Transverse colon (tissue), 4 donors: ENCODE measurements around the gene DYNC2H1. TPM values are rescaled to one million over a fixed set of nuclear protein-coding genes. Genes with fewer than 3 reads are reported as not detected.

ENCODE experiments used
- DNase-seq: peaks from one replicate; pipeline ENCODE4 v3.0.0-alpha.2; 2019
- H3K27ac ChIP-seq, 4 donors: fragments of 200-600 bp; sonication (generic); 2 replicates each; pipeline ENCODE4 v1.5.1; 2016 to 2018; ENCODE audit warnings: inconsistent platforms in 4 of 4
- H3K27me3 ChIP-seq: fragments of 200-600 bp; sonication (generic); 2 replicates; pipeline ENCODE4 v1.5.1; 2017; ENCODE audit warnings: inconsistent platforms
- H3K36me3 ChIP-seq, 4 donors: fragments of 200-600 bp; sonication (generic); 2 replicates each; pipeline ENCODE4 v1.5.1; 2017 to 2019; ENCODE audit warnings: inconsistent platforms in 4 of 4
- H3K4me1 ChIP-seq, 4 donors: fragments of 200-600 bp; sonication (generic); 2 replicates each; pipeline ENCODE4 v1.5.1; 2017 to 2020; ENCODE audit warnings: inconsistent platforms in 4 of 4
- H3K4me3 ChIP-seq, 4 donors: fragments of 200-600 bp; sonication (generic); 1 replicate in 1 of 4; 2 replicates in 3 of 4; pipeline versions ENCODE4 v1.5.1 to v1.6.1; 2017 to 2019; ENCODE audit warnings: inconsistent platforms in 4 of 4
- H3K9me3 ChIP-seq, 2 donors: fragments of 200-600 bp; sonication (generic); 2 replicates each; pipeline ENCODE4 v1.5.1; 2017 to 2019; ENCODE audit warnings: inconsistent platforms in 2 of 2
- EP300 ChIP-seq: sonication (generic); formaldehyde crosslinking; IDR thresholded peaks from one replicate; pipeline ENCODE4 v1.6.1; 2017; ENCODE audit warnings: antibody characterized with exemption, low read depth
- POLR2A ChIP-seq: fragments of 450-650 bp; IDR thresholded peaks from one replicate; pipeline ENCODE4 v1.6.1; 2016; ENCODE audit warnings: antibody characterized with exemption, mild to moderate bottlenecking, moderate library complexity
- POLR2AphosphoS5 ChIP-seq, 3 donors: sonication (generic); formaldehyde crosslinking; IDR thresholded peaks; one replicate each; pipeline ENCODE4 v1.6.1; 2016; ENCODE audit warnings: antibody characterized with exemption in 3 of 3
- WGBS, 2 donors: methylation state at CpG; one replicate each; pipeline ENCODE4 v1.1.5; 2018; ENCODE audit warnings: low coverage in 1 of 2; 5-methylcytosine and 5-hydroxymethylcytosine counted together
- in situ Hi-C, 4 donors: fragments of 200-750 bp; cut with MboI; loops; one replicate each; pipeline versions ENCODE4 v1.15.0 to v1.15.1; 2017; ENCODE audit warnings: low sequenced_read_pairs in 3 of 4, low pct_ligation_motif_present in 1 of 4, low pct_unique_long_range_greater_than_20kb in 1 of 4
- intact Hi-C: fragments of 100-400 bp; cut with DNase I; formaldehyde crosslinking; loops from one replicate; pipeline ENCODE4 v1.15.1; 2023; ENCODE audit warnings: low total_unique reads
- total RNA-seq, 4 donors: library from RNA; depleted of rRNA; stranded (reverse); fragments of >200 nt; gene quantifications; one replicate each; pipeline ENCODE4 v1.1.0, GENCODE V29; 2016
- TF ChIP-seq, protein P1 (sequence below), 5 experiments: fragments of 200-600 bp in 3 of 5; fragments of 450-650 bp in 2 of 5; sonication (generic) in 3 of 5; IDR thresholded peaks; 1 replicate in 2 of 5; 2 replicates in 3 of 5; pipeline ENCODE4 v1.5.1; 2016 to 2017; ENCODE audit warnings: antibody characterized with exemption in 5 of 5, inconsistent platforms in 3 of 5, mild to moderate bottlenecking in 2 of 5, moderate library complexity in 1 of 5

The DYNC2H1 gene, protein sequence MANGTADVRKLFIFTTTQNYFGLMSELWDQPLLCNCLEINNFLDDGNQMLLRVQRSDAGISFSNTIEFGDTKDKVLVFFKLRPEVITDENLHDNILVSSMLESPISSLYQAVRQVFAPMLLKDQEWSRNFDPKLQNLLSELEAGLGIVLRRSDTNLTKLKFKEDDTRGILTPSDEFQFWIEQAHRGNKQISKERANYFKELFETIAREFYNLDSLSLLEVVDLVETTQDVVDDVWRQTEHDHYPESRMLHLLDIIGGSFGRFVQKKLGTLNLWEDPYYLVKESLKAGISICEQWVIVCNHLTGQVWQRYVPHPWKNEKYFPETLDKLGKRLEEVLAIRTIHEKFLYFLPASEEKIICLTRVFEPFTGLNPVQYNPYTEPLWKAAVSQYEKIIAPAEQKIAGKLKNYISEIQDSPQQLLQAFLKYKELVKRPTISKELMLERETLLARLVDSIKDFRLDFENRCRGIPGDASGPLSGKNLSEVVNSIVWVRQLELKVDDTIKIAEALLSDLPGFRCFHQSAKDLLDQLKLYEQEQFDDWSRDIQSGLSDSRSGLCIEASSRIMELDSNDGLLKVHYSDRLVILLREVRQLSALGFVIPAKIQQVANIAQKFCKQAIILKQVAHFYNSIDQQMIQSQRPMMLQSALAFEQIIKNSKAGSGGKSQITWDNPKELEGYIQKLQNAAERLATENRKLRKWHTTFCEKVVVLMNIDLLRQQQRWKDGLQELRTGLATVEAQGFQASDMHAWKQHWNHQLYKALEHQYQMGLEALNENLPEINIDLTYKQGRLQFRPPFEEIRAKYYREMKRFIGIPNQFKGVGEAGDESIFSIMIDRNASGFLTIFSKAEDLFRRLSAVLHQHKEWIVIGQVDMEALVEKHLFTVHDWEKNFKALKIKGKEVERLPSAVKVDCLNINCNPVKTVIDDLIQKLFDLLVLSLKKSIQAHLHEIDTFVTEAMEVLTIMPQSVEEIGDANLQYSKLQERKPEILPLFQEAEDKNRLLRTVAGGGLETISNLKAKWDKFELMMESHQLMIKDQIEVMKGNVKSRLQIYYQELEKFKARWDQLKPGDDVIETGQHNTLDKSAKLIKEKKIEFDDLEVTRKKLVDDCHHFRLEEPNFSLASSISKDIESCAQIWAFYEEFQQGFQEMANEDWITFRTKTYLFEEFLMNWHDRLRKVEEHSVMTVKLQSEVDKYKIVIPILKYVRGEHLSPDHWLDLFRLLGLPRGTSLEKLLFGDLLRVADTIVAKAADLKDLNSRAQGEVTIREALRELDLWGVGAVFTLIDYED (N-terminal part only)
- 10 to 100 TPM in 1 of 4 donors, 1 to 10 TPM in 3; 4.2 to 10.8 (median 4.7) TPM for total RNA-seq

DNA sequence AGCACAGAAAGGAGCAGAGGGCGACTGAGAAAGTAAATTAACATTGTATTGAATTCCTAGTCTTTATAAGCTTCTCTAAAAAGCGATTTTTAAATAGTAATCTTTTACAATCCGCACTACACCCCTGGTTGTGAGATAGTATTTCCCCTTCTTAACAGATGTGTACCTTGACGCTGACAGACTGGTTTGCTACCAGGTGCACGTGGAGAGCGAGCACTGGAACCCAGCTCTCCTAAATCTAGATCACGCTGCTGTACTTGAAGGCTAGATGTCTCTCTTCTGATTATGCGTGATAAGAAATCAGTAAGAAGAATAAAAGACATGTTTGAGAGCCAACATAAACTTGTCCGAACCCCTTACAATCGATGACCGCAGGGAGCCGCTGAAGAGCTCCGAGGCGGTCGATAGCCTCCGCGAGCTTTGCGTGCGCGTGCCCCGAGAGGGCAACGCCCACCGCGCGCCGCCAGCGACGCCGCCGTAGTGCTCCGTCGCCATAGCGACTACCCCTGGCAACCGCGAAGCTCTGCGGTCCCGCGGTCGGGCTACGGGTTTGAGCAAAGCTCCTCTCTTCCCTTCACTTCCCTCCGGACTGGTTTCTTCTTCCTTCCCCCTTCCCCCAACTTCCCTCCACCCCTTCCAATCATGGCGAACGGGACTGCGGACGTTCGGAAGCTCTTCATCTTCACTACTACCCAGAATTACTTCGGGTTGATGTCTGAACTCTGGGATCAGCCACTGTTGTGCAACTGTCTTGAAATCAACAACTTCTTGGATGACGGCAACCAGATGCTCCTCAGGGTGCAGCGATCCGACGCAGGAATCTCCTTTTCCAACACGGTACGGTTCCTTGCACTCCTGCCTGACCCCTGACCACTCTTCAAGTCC is at the start of gene DYNC2H1:
Gene DYNC2H1, plus strand, starts transcription at position 494 of the 885 bp plus-strand sequence. Its CDS starts 149 bp downstream, at position 643.
- H3K27ac ChIP-seq, result peak within 1 kb of the TSS; percentile 51 to 84 (median 71)
- no peaks in the 10 kb centered on the region for H3K9me3 ChIP-seq
- H3K36me3 ChIP-seq, result no peaks in the 10 kb centered on the region
- intact Hi-C loops, result no loop called here
- H3K4me1 ChIP-seq, result peaks cover 0 to 15% (median 6%) of the 10 kb centered on the region in 4 donors
- in situ Hi-C loops, result no loop called here
- TF ChIP-seq POLR2A (no peak), EP300 (no peak), POLR2AphosphoS5 (IDR thresholded peaks at IDR 0.05) (peak in 2 of 3 donors; percentile 42 to 51)
- TF ChIP-seq, protein P1, sequence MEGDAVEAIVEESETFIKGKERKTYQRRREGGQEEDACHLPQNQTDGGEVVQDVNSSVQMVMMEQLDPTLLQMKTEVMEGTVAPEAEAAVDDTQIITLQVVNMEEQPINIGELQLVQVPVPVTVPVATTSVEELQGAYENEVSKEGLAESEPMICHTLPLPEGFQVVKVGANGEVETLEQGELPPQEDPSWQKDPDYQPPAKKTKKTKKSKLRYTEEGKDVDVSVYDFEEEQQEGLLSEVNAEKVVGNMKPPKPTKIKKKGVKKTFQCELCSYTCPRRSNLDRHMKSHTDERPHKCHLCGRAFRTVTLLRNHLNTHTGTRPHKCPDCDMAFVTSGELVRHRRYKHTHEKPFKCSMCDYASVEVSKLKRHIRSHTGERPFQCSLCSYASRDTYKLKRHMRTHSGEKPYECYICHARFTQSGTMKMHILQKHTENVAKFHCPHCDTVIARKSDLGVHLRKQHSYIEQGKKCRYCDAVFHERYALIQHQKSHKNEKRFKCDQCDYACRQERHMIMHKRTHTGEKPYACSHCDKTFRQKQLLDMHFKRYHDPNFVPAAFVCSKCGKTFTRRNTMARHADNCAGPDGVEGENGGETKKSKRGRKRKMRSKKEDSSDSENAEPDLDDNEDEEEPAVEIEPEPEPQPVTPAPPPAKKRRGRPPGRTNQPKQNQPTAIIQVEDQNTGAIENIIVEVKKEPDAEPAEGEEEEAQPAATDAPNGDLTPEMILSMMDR (IDR thresholded peaks at IDR 0.05), result peak; percentile 43 to 52 (median 48)
- H3K27me3 ChIP-seq, result peaks cover 9% of the 10 kb centered on the region
- DNase-seq, result peak; percentile 88
- peak within 1 kb of the TSS; percentile 42 to 64 (median 63) for H3K4me3 ChIP-seq
- 1% methylated on average over 9 to 53 of the region's 53 CpGs for WGBS, 2 donors

DNA sequence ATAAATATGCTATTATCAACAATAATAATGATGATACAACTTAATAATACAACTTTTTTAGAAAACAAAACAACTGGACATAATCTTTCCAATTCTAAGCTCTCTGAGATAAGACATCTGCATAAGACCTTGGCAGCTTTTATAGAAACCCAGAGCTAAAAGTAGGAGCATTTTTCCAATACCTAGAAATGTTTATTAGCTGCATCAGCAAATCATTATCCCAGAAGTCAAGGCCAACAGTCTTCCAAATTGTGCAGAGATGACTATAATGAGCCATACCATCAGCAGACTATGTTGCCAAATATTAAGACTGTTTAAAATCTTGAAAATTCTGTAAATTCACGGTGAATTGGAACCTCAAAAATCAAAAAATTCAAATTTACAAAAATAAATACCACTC is 47.6 kb upstream of the DYNC2H1 start:
- in situ Hi-C loops (no loop called here), intact Hi-C loops (no loop called here)
- no peak overlapping the region for H3K27ac ChIP-seq
- H3K4me3 ChIP-seq, result no peak overlapping the region
- 92 to 100% methylated on average over 1 of the region's 1 CpG for WGBS, 2 donors
- H3K4me1 ChIP-seq, result no peaks in the 10 kb centered on the region
- peaks cover 0 to 39% (median 17%) of the 10 kb centered on the region in 4 donors for H3K36me3 ChIP-seq
- TF ChIP-seq POLR2AphosphoS5 (IDR thresholded peaks at IDR 0.05) (no peak), EP300 (no peak), POLR2A (no peak)
- TF ChIP-seq, protein P1 (IDR thresholded peaks at IDR 0.05), result no peak
- no peaks in the 10 kb centered on the region for H3K27me3 ChIP-seq
- no peak for DNase-seq
- no peaks in the 10 kb centered on the region for H3K9me3 ChIP-seq

DNA sequence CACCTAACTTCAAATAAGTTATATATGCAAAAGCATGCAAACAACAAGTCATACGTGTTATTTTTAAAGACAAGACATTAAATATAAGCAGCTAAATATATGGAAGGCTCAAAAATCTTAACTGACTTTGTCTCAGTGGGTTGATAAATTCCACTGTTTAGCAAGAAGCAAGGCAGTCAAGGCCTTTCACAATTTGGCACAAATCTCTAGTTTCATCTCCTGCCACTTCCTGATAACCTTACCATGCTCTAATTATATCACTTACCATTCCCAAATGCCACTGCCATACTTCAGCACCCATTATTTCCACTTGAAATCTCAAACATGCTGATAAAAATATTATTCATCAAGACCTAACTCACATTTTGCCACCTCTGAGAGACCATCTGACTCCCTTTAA is 42.1 kb upstream of the DYNC2H1 start:
- H3K36me3 ChIP-seq, result peaks cover 0 to 29% (median 15%) of the 10 kb centered on the region in 4 donors
- no peak for TF ChIP-seq EP300
- TF ChIP-seq POLR2AphosphoS5 (IDR thresholded peaks at IDR 0.05), result no peak
- no peak overlapping the region for H3K4me3 ChIP-seq
- DNase-seq, result no peak
- no peaks in the 10 kb centered on the region for H3K4me1 ChIP-seq
- no peaks in the 10 kb centered on the region for H3K27me3 ChIP-seq
- no peaks in the 10 kb centered on the region for H3K9me3 ChIP-seq
- 89 to 100% methylated on average over 1 of the region's 1 CpG for WGBS, 2 donors
- in situ Hi-C loops, result no loop called here
- intact Hi-C loops, result no loop called here
- H3K27ac ChIP-seq, result no peak overlapping the region

DNA sequence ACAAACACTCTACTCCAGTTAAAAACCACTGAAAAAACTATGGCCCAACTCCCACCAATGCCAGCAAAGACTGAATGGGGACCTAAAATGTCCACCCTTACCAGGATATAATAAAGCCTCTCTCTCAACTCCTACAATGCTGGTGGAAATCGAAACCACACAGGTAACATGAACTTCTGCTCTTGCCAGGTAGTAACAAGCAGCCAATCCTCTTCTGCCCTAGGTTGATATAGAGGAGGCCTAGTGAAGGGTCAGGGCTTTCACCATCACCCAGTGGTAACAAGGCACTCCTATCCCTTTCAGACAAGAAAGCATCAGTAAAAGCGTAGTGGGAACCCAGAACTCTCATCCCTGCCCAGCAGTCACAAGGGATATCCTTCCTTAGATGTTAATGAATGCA is 39.9 kb upstream of the DYNC2H1 start:
- Histone ChIP-seq H3K4me3 (no peak overlapping the region), H3K27me3 (no peaks in the 10 kb centered on the region), H3K4me1 (no peaks in the 10 kb centered on the region), H3K9me3 (no peaks in the 10 kb centered on the region), H3K27ac (no peak overlapping the region), H3K36me3 (peaks cover 0 to 19% (median 6%) of the 10 kb centered on the region in 4 donors)
- TF ChIP-seq POLR2A, result no peak
- no peak for TF ChIP-seq POLR2AphosphoS5 (IDR thresholded peaks at IDR 0.05)
- TF ChIP-seq, protein P1 (IDR thresholded peaks at IDR 0.05), result no peak
- no peak for TF ChIP-seq EP300
- in situ Hi-C loops, result no loop called here
- intact Hi-C loops, result no loop called here
- WGBS, 2 donors, result 86 to 93% methylated on average over 1 to 2 of the region's 2 CpGs
- no peak for DNase-seq
